Esophagus (tissue), 2 donors: Measurements from ENCODE around the gene WASF2. TPM values are rescaled to one million over a fixed set of nuclear protein-coding genes. Genes with fewer than 3 reads are reported as not detected.

Source experiments
- H3K27ac ChIP-seq, 2 donors: one replicate each; pipeline ENCODE4 v1.5.1; 2013; ENCODE audit warnings: low read depth in 2 of 2, mild to moderate bottlenecking in 2 of 2, inconsistent platforms in 1 of 2, low read length in 1 of 2, moderate library complexity in 1 of 2
- H3K27me3 ChIP-seq, 2 donors: one replicate each; pipeline ENCODE4 v1.6.1; 2013; ENCODE audit warnings: low read length in 2 of 2, control low read depth in 1 of 2, mild to moderate bottlenecking in 1 of 2; ENCODE audit not compliant: insufficient read depth in 2 of 2, control insufficient read depth in 1 of 2
- H3K36me3 ChIP-seq, 2 donors: one replicate each; pipeline ENCODE4 v1.6.1; 2013; ENCODE audit warnings: low read length in 1 of 2; ENCODE audit not compliant: control insufficient read depth in 2 of 2, insufficient read depth in 2 of 2
- H3K4me1 ChIP-seq, 2 donors: one replicate each; pipeline ENCODE4 v1.6.1; 2013; ENCODE audit warnings: low read length in 1 of 2; ENCODE audit not compliant: control insufficient read depth in 2 of 2, insufficient read depth in 2 of 2
- H3K4me3 ChIP-seq, 2 donors: one replicate each; pipeline ENCODE4 v1.5.1; 2013; ENCODE audit warnings: low read length in 2 of 2, mild to moderate bottlenecking in 2 of 2, low read depth in 1 of 2, moderate library complexity in 1 of 2
- H3K9me3 ChIP-seq, 2 donors: one replicate each; pipeline ENCODE4 v1.6.1; 2013; ENCODE audit warnings: mild to moderate bottlenecking in 2 of 2, low read depth in 1 of 2, low read length in 1 of 2, moderate library complexity in 1 of 2; ENCODE audit not compliant: control insufficient read depth in 2 of 2, insufficient read depth in 1 of 2
- WGBS, 2 donors: extraction: QIAGEN DNeasy Blood & Tissue Kit; methylation state at CpG; one replicate each; pipeline ENCODE4 v1.1.7; 2013; 5-methylcytosine and 5-hydroxymethylcytosine counted together
- polyA plus RNA-seq, 2 donors: library from polyadenylated mRNA; stranded (reverse); fragments of 200-250 nt; gene quantifications; one replicate each; pipeline ENCODE4 v1.2.3, GENCODE V29; 2013
- donor health status: healthy with polysubstance abuse.
- donor health status: Bipolar disorder and iron deficiency.

Gene WASF2
- polyA plus RNA-seq, 2 donors, result 47.8 TPM

DNA sequence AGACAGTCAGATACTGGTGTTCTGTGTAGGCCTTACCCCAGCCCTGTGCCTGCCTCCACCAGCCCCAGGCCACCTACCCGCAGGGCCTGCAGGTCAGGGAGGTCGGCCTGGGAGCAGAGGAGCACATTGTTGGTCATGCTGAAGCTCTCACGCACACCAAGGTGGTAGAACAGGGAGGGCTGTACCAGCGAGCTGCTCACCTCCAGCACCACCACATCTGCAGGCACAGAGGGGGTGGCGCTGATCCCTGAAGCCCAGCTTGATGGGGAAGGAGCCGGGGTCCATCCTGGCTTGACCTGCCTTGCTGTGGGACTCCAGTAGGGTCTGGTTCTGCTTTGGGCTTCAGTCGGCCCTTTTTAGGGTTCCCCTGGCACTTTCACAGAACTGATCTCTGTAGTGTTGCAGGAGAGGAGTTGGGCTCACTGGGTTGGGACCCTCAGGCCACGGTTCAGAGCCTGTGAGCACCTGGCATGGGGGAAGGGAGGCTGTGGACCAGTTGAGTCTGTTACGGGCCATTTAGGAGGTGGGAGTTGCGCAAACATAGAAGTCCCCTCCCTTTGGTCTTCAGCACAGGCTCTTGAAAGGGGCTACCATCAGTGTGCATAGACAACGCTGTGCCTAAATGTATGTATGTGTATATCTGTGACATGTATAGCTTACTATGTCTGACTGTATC lies 125.1 kb downstream of the WASF2 start:
- 63 to 76% methylated on average over 11 of the region's 11 CpGs for WGBS, 2 donors
- Histone ChIP-seq H3K27me3 (no peaks in the 10 kb centered on the region), H3K4me1 (peaks cover 6 to 23% of the 10 kb centered on the region in 2 donors), H3K9me3 (no peaks in the 10 kb centered on the region), H3K27ac (peak overlapping the region; percentile 96 to 100), H3K4me3 (peak overlapping the region; percentile 72 to 88), H3K36me3 (peaks cover 13 to 45% of the 10 kb centered on the region in 2 donors)

- peaks cover 19 to 47% of the 10 kb centered on the region in 2 donors for H3K36me3 ChIP-seq
- no peak overlapping the region for H3K27ac ChIP-seq
- peak overlapping the region in 1 of 2 donors; percentile 88 for H3K4me3 ChIP-seq
- no peaks in the 10 kb centered on the region for H3K9me3 ChIP-seq
- 87 to 89% methylated on average over 26 of the region's 26 CpGs for WGBS, 2 donors
- peaks cover 6 to 17% of the 10 kb centered on the region in 2 donors for H3K4me1 ChIP-seq
- no peaks in the 10 kb centered on the region for H3K27me3 ChIP-seq
Observed at GRCh38 chr1:27363766-27364695, 125.9 kb downstream of the WASF2 start.

GRCh38 chr1:27361553-27361952 lies 128.4 kb downstream of the WASF2 start:
- H3K27ac ChIP-seq, result no peak overlapping the region
- H3K36me3 ChIP-seq, result peaks cover 24 to 67% of the 10 kb centered on the region in 2 donors
- no peaks in the 10 kb centered on the region for H3K9me3 ChIP-seq
- H3K4me1 ChIP-seq, result peaks cover 6 to 21% of the 10 kb centered on the region in 2 donors
- H3K4me3 ChIP-seq, result no peak overlapping the region
- 86 to 87% methylated on average over 8 of the region's 8 CpGs for WGBS, 2 donors
- H3K27me3 ChIP-seq, result no peaks in the 10 kb centered on the region

- peaks cover 28 to 71% of the 10 kb centered on the region in 2 donors for H3K36me3 ChIP-seq
- 88 to 90% methylated on average over 21 of the region's 21 CpGs for WGBS, 2 donors
- H3K9me3 ChIP-seq, result no peaks in the 10 kb centered on the region
- H3K4me1 ChIP-seq, result peaks cover 6 to 21% of the 10 kb centered on the region in 2 donors
- H3K27ac ChIP-seq, result no peak overlapping the region
- no peak overlapping the region for H3K4me3 ChIP-seq
- H3K27me3 ChIP-seq, result no peaks in the 10 kb centered on the region
Observed at GRCh38 chr1:27361044-27361402, 128.9 kb downstream of the WASF2 start.

DNA sequence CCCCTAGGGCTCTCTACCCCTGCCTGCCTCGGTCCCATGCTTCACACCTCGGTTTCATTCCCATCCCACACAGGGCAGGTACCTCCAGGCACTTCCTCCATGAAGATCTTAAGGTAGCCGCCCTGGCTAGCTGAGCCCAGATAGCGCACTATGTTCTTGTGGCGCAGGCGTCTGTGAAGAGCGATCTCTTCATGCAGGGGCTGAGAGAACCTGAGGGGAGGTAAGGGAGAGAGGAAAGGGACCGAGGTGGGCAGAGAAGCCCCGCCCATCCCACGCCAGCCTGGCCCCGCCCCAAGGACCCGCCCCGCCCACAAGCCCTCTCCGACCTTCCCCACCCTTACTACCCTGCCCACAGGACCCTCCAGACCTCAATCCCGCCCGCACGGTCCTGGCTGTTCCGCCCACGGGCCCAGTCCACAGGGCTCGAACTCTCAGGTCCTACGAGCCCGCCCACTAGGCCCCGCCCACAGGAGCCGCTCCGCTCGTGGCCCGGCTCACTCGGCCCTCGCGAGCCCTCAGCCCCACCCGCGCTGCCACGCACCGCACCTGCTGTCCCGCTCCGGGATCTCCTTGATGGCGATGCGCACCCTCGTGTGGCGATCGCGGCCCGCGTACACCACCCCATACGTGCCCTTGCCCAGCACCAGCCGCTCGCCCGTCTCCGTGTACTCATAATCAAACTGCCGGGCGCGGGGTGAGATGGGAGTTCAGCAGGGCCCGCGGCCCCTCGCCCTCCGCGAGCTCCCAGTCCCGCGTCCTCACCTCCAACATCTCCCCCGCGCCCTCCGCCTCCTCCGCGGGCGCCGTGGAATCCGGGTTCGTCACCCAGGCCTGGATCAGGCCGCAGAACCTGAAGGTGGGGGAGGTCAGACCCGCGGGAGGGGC lies 129.6 kb downstream of the WASF2 start:
- Histone ChIP-seq H3K4me3 (no peak overlapping the region), H3K36me3 (peaks cover 28 to 77% of the 10 kb centered on the region in 2 donors), H3K27me3 (no peaks in the 10 kb centered on the region), H3K27ac (no peak overlapping the region), H3K9me3 (no peaks in the 10 kb centered on the region), H3K4me1 (peaks cover 6 to 21% of the 10 kb centered on the region in 2 donors)
- WGBS, 2 donors, result 49 to 59% methylated on average over 65 to 71 of the region's 71 CpGs

DNA sequence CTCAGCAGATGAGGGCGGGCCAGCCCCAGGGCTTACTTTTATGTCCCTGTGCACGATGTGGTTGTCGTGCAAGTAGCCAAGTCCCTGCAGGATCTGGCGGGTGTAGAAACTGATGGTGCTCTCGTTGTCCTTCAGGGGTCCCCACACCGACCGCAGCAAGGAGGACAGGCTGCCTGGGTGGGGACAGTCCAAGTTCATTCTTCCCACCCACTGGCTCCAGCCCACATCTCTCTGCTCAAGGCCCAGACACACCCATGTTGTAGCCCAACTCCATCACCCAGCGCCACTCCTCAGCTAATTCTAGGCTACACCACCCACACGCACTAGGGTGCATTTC lies 130.2 kb downstream of the WASF2 start:
- Histone ChIP-seq H3K36me3 (peaks cover 28 to 81% of the 10 kb centered on the region in 2 donors), H3K27me3 (no peaks in the 10 kb centered on the region), H3K4me3 (no peak overlapping the region), H3K27ac (no peak overlapping the region), H3K4me1 (peaks cover 6 to 17% of the 10 kb centered on the region in 2 donors), H3K9me3 (no peaks in the 10 kb centered on the region)
- WGBS, 2 donors, result 56 to 63% methylated on average over 9 of the region's 9 CpGs

DNA sequence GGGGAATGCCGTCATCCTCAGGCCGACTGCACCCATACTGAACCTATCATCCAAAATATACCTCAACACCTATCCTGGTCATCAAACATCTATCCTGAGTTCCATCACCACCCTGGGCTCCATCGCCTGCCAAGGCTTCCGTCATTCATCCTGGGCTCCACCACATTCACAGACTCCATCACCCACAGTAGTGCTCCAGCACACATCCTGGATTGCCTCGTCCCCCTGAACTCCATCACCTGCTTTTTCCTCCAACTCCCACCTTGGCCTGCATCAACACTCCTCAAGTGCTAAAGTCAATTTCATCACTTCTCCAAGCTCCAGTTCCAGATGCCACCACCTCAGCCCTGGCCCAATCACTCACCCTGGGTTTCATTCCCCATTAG lies 131.0 kb downstream of the WASF2 start:
- Histone ChIP-seq H3K36me3 (peaks cover 28 to 75% of the 10 kb centered on the region in 2 donors), H3K4me3 (no peak overlapping the region)
- 94 to 98% methylated on average over 5 of the region's 5 CpGs for WGBS, 2 donors

GRCh38 chr1:27358038-27358927 lies 131.7 kb downstream of the WASF2 start:
- Histone ChIP-seq H3K27ac (peak overlapping the region in 1 of 2 donors; percentile 22), H3K36me3 (peaks cover 28 to 73% of the 10 kb centered on the region in 2 donors), H3K27me3 (no peaks in the 10 kb centered on the region), H3K9me3 (no peaks in the 10 kb centered on the region), H3K4me1 (peaks cover 3 to 14% of the 10 kb centered on the region in 2 donors), H3K4me3 (no peak overlapping the region)
- WGBS, 2 donors, result 91 to 92% methylated on average over 21 of the region's 21 CpGs

More for the DNA sequence above, 131.0 kb downstream of the WASF2 start:
- Histone ChIP-seq H3K27ac (no peak overlapping the region), H3K9me3 (no peaks in the 10 kb centered on the region), H3K4me1 (peaks cover 3 to 14% of the 10 kb centered on the region in 2 donors), H3K27me3 (no peaks in the 10 kb centered on the region)
